T-helper 1 cell treated with Interleukin-12 subunit alpha and Interleukin-12 subunit beta and Interleukin-4 antibody, amounts not matched to agents 30 μg/mL and 1 μg/mL, for 36 hours (primary cell): ENCODE data around the gene UNC13C.

Source experiments
- H3K27ac Mint-ChIP-seq: one replicate; pipeline ENCODE4 v1.8.0; 2021; ENCODE audit warnings: mild to moderate bottlenecking, mixed read lengths
- H3K27me3 Mint-ChIP-seq: one replicate; pipeline ENCODE4 v1.8.0; 2021; ENCODE audit warnings: low read depth, mixed read lengths
- H3K36me3 Mint-ChIP-seq: one replicate; pipeline ENCODE4 v1.8.0; 2021; ENCODE audit warnings: low read depth, mixed read lengths
- H3K4me1 Mint-ChIP-seq: one replicate; pipeline ENCODE4 v1.8.0; 2021; ENCODE audit warnings: low read depth, mixed read lengths
- H3K4me3 Mint-ChIP-seq: one replicate; pipeline ENCODE4 v1.8.0; 2021; ENCODE audit warnings: mild to moderate bottlenecking, moderate library complexity, mixed read lengths
- H3K9me3 Mint-ChIP-seq: one replicate; pipeline ENCODE4 v1.8.0; 2021; ENCODE audit warnings: mixed read lengths

UNC13C gene

GRCh38 chr15:54256190-54256589 is 277.9 kb downstream of the UNC13C start:
- no peaks in the 10 kb centered on the region for H3K9me3 Mint-ChIP-seq
- H3K4me3 Mint-ChIP-seq = no peak overlapping the region
- no peak overlapping the region for H3K27ac Mint-ChIP-seq
- no peaks in the 10 kb centered on the region for H3K4me1 Mint-ChIP-seq
- no peaks in the 10 kb centered on the region for H3K27me3 Mint-ChIP-seq
- no peaks in the 10 kb centered on the region for H3K36me3 Mint-ChIP-seq

- no peaks in the 10 kb centered on the region for H3K4me1 Mint-ChIP-seq
- H3K36me3 Mint-ChIP-seq = no peaks in the 10 kb centered on the region
- H3K4me3 Mint-ChIP-seq = no peak overlapping the region
- no peaks in the 10 kb centered on the region for H3K27me3 Mint-ChIP-seq
- H3K9me3 Mint-ChIP-seq = no peaks in the 10 kb centered on the region
- no peak overlapping the region for H3K27ac Mint-ChIP-seq
Observed at GRCh38 chr15:54273928-54274327, 295.7 kb downstream of the UNC13C start.

GRCh38 chr15:54277834-54278233 is 299.6 kb downstream of the UNC13C start:
- H3K4me1 Mint-ChIP-seq = no peaks in the 10 kb centered on the region
- no peaks in the 10 kb centered on the region for H3K9me3 Mint-ChIP-seq
- H3K27me3 Mint-ChIP-seq = no peaks in the 10 kb centered on the region
- H3K4me3 Mint-ChIP-seq = no peak overlapping the region
- H3K27ac Mint-ChIP-seq = no peak overlapping the region
- H3K36me3 Mint-ChIP-seq = no peaks in the 10 kb centered on the region

DNA sequence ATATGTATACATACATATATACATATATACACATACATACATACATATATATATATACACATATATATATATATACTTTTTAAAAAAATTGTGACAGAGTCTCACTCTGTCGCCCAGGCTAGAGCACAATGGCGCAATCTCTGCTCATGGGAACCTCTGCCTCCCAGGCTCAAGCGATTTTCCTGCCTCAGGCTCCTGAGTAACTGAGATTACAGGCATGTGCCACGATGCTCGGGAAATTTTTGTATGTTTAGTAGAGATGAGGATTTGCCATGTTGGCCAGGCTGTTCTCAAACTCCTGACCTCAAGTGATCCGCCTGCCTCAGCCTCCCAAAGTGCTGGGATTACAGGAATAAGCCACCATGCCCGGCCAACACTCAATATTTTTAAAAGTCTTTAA is 302.5 kb downstream of the UNC13C start:
- Mint-ChIP-seq H3K27me3 (no peaks in the 10 kb centered on the region), H3K4me3 (no peak overlapping the region), H3K36me3 (no peaks in the 10 kb centered on the region), H3K4me1 (no peaks in the 10 kb centered on the region), H3K27ac (no peak overlapping the region), H3K9me3 (no peaks in the 10 kb centered on the region)

- Mint-ChIP-seq H3K4me3 (no peak overlapping the region), H3K27ac (no peak overlapping the region), H3K9me3 (no peaks in the 10 kb centered on the region), H3K4me1 (no peaks in the 10 kb centered on the region), H3K27me3 (no peaks in the 10 kb centered on the region), H3K36me3 (no peaks in the 10 kb centered on the region)
Observed at GRCh38 chr15:54282228-54282836, 304.1 kb downstream of the UNC13C start.

DNA sequence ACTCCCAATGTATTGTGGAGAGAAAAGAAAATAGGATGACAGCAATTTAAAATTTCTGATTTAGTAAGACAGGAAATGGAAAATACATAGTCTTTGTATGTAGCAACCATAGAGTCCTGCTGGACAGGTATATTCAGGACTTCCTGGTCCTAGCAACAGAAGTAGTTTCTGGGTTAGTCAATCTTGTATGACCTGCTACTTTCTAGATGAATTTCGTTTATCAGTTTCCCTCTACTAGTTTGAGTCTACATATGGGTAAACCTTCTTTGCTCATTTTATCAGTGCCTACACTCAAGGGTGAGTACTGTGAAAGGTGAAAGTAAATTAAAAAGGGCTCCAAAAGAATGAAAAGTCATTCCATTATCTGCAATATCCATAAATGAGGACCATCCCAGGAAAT is 309.8 kb downstream of the UNC13C start:
- Mint-ChIP-seq H3K4me1 (no peaks in the 10 kb centered on the region), H3K27ac (no peak overlapping the region), H3K36me3 (no peaks in the 10 kb centered on the region), H3K4me3 (no peak overlapping the region), H3K27me3 (no peaks in the 10 kb centered on the region), H3K9me3 (no peaks in the 10 kb centered on the region)

DNA sequence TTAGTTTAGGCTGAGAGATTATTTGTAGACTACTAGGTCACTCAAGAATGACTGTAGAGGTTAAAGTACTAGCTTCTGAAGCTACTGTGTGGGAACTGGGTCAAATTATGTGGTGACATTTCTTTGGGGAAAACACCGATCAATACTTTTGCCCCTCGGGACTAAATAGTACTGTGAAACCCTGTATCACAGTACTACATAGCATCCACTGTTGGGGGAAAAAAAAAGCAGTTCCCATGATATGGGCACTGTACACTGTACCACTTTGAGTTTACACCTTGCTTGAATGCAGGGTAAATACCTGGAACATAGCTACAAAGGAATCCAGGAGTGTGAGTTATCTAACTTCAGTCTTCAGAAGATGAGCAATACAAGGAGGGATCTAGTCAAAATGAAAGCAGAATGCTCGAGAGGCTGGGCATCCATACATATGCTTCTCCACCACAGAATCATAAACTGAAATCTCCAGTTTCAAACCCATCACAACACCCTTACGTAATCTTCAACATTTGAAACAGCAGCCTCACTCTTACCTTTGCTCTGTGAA is 311.4 kb downstream of the UNC13C start:
- Mint-ChIP-seq H3K4me3 (no peak overlapping the region), H3K4me1 (no peaks in the 10 kb centered on the region), H3K36me3 (no peaks in the 10 kb centered on the region), H3K9me3 (no peaks in the 10 kb centered on the region), H3K27me3 (no peaks in the 10 kb centered on the region), H3K27ac (no peak overlapping the region)

GRCh38 chr15:54298396-54298795 is 320.2 kb downstream of the UNC13C start:
- Mint-ChIP-seq H3K36me3 (no peaks in the 10 kb centered on the region), H3K9me3 (peaks cover 3% of the 10 kb centered on the region)

DNA sequence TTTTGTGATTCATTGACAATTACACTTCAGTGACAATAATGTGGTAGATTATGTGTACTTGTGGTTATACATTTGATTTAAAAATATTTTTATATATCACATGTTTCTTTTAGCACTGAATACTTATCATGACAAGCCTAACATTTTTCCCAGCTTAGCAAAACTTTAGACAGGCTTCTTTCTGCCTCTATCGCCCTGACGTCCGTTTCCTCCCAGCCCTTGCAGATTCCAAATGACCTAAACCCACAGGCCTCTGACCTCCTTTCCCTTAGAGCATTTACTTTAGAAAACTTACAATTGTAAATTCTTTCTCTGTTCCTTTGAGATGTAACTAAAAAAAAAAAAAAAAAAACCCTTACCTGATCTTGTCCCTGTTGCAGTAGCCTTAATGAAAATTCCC is 326.1 kb downstream of the UNC13C start:
- no peaks in the 10 kb centered on the region for H3K36me3 Mint-ChIP-seq
- peaks cover 6% of the 10 kb centered on the region for H3K9me3 Mint-ChIP-seq
- no peaks in the 10 kb centered on the region for H3K27me3 Mint-ChIP-seq
- H3K4me1 Mint-ChIP-seq = no peaks in the 10 kb centered on the region
- no peak overlapping the region for H3K4me3 Mint-ChIP-seq
- H3K27ac Mint-ChIP-seq = no peak overlapping the region

More at GRCh38 chr15:54298396-54298795, 320.2 kb downstream of the UNC13C start:
- Mint-ChIP-seq H3K4me3 (no peak overlapping the region), H3K27ac (no peak overlapping the region), H3K4me1 (no peaks in the 10 kb centered on the region), H3K27me3 (no peaks in the 10 kb centered on the region)

DNA sequence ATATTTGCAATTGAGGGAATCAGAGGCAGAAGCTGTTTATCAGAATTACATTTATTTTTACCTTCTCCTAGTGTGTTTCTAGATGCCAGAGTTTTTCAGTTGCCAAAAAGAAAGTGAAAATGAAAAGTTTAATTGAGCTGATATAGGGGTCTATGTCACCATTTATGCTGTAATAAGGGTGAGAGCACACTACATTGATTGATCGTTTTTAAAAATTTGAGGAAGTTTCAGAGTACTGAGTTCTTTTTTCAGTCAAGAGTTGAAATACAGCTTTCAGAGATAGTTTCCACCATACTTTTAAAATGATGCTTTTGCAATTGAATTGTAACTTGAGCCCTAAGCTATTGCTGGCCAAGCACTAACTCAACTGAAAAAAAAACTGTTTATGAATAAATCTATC is 326.9 kb downstream of the UNC13C start:
- Mint-ChIP-seq H3K27me3 (no peaks in the 10 kb centered on the region), H3K9me3 (peaks cover 6% of the 10 kb centered on the region), H3K36me3 (no peaks in the 10 kb centered on the region), H3K4me1 (no peaks in the 10 kb centered on the region), H3K27ac (no peak overlapping the region), H3K4me3 (no peak overlapping the region)

GRCh38 chr15:54307252-54307902 is 329.1 kb downstream of the UNC13C start:
- H3K9me3 Mint-ChIP-seq = peaks cover 3% of the 10 kb centered on the region
- H3K27me3 Mint-ChIP-seq = no peaks in the 10 kb centered on the region
- H3K4me3 Mint-ChIP-seq = no peak overlapping the region
- H3K36me3 Mint-ChIP-seq = no peaks in the 10 kb centered on the region
- H3K27ac Mint-ChIP-seq = no peak overlapping the region
- H3K4me1 Mint-ChIP-seq = no peaks in the 10 kb centered on the region

- Mint-ChIP-seq H3K4me3 (no peak overlapping the region), H3K27me3 (no peaks in the 10 kb centered on the region), H3K36me3 (no peaks in the 10 kb centered on the region), H3K4me1 (no peaks in the 10 kb centered on the region), H3K9me3 (peaks cover 3% of the 10 kb centered on the region), H3K27ac (no peak overlapping the region)
Observed at GRCh38 chr15:54307926-54308325, 329.7 kb downstream of the UNC13C start.

- H3K27me3 Mint-ChIP-seq = no peaks in the 10 kb centered on the region
- H3K9me3 Mint-ChIP-seq = no peaks in the 10 kb centered on the region
- H3K27ac Mint-ChIP-seq = no peak overlapping the region
- H3K4me3 Mint-ChIP-seq = no peak overlapping the region
- H3K4me1 Mint-ChIP-seq = no peaks in the 10 kb centered on the region
- no peaks in the 10 kb centered on the region for H3K36me3 Mint-ChIP-seq
Observed at GRCh38 chr15:54312528-54312927, 334.3 kb downstream of the UNC13C start.

- Mint-ChIP-seq H3K27ac (no peak overlapping the region), H3K4me3 (no peak overlapping the region), H3K9me3 (peaks cover 3% of the 10 kb centered on the region), H3K27me3 (no peaks in the 10 kb centered on the region), H3K36me3 (no peaks in the 10 kb centered on the region), H3K4me1 (no peaks in the 10 kb centered on the region)
Observed at GRCh38 chr15:54321426-54321825, 343.2 kb downstream of the UNC13C start.

DNA sequence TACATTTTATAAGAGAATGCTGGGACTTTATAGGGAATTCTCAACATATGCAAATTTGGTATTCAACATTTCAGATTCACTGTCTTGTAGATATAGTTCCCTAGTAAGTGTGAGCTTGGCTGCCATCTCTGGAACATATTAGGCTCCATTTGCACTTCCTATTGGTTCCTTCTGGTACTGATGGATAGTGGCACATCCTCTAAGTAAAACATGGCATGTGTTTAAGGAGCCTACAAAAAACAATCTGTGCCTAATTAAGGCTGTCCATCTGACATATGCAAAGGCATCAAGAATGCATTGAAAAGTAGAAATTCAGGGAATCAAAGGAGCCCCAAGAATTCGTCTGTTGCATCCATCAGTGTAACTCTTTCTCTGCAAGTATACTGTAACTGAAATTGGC is 344.1 kb downstream of the UNC13C start:
- Mint-ChIP-seq H3K36me3 (no peaks in the 10 kb centered on the region), H3K9me3 (peaks cover 3% of the 10 kb centered on the region), H3K27ac (no peak overlapping the region), H3K27me3 (no peaks in the 10 kb centered on the region), H3K4me3 (no peak overlapping the region), H3K4me1 (no peaks in the 10 kb centered on the region)
